H1 (cell line): ENCODE measurements around the gene EEF1AKMT1. TPM values are rescaled to one million over a fixed set of nuclear protein-coding genes. Genes with fewer than 3 reads are reported as not detected.
"Not testable (repeated sequence)": the region's sequence is repeated elsewhere in the genome, so short reads cannot be mapped to it uniquely, and the experiment has no call there.

Experiments
- CTCF ChIA-PET: fragments of 300-600 bp; sonication (Branson Sonifier 250); formaldehyde crosslinking; loops from one replicate; lab custom pipeline; 2021; ENCODE audit not compliant: partially characterized antibody; lab: Charles Lee
- POLR2A ChIA-PET: fragments of 300-600 bp; sonication (Branson Sonifier 250); formaldehyde crosslinking; loops from one replicate; lab custom pipeline; 2021; ENCODE audit warnings: inconsistent platforms; ENCODE audit not compliant: partially characterized antibody; lab: Charles Lee
- DNase-seq, 2 experiments: peaks; one replicate each; pipeline versions ENCODE4 v3.0.0 to v3.0.0-alpha.2; 2010 to 2022; ENCODE audit warnings: low spot score in 2 of 2, low read depth in 1 of 2, mixed read lengths in 1 of 2
- FAIRE-seq: peaks from 2 replicates; lab custom pipeline; 2011; peaks lifted over from hg19 to GRCh38; lab: Jason Lieb, UNC
- H2AFZ ChIP-seq: 2 replicates; pipeline ENCODE4 v1.8.1; 2012; ENCODE audit warnings: low read length, inconsistent platforms
- H2AK5ac ChIP-seq: 2 replicates; pipeline ENCODE4 v1.6.1; 2013; ENCODE audit warnings: low read depth, low read length
- H2BK120ac ChIP-seq: replicated peaks from 2 replicates; pipeline ENCODE3; 2013; ENCODE audit warnings: low read depth, low read length, inconsistent platforms
- H2BK12ac ChIP-seq: 2 replicates; pipeline ENCODE4 v1.6.1; 2013; ENCODE audit warnings: low read depth, low read length
- H2BK15ac ChIP-seq: 2 replicates; pipeline ENCODE4 v1.6.1; 2013; ENCODE audit warnings: low read length
- H2BK20ac ChIP-seq: 2 replicates; pipeline ENCODE4 v1.6.1; 2013; ENCODE audit warnings: low read length
- H2BK5ac ChIP-seq: 2 replicates; pipeline ENCODE4 v1.6.1; 2013; ENCODE audit warnings: low read depth, low read length
- H3K14ac ChIP-seq: 2 replicates; pipeline ENCODE4 v1.6.1; 2013; ENCODE audit warnings: inconsistent platforms; ENCODE audit not compliant: insufficient read length
- H3K18ac ChIP-seq: 2 replicates; pipeline ENCODE4 v1.6.1; 2013; ENCODE audit warnings: low read length; ENCODE audit errors: extremely low read depth
- H3K23ac ChIP-seq: 2 replicates; pipeline ENCODE4 v1.6.1; 2013; ENCODE audit warnings: inconsistent platforms; ENCODE audit not compliant: insufficient read length
- H3K23me2 ChIP-seq: 2 replicates; pipeline ENCODE4 v1.6.1; 2013; ENCODE audit warnings: low read depth, low read length
- H3K27ac ChIP-seq: 2 replicates; pipeline ENCODE4 v1.6.1; 2011; ENCODE audit warnings: low read depth, low read length, inconsistent platforms
- H3K27me3 ChIP-seq, 4 experiments: replicated peaks in 1 of 4; 1 replicate in 1 of 4; 2 replicates in 3 of 4; pipeline versions ENCODE4 v1.6.1 to v1.8.1; 2011 to 2013; ENCODE audit warnings: low read length in 3 of 4, mild to moderate bottlenecking in 3 of 4, inconsistent platforms in 2 of 4, mixed read lengths in 2 of 4, moderate library complexity in 1 of 4; ENCODE audit not compliant: control insufficient read depth in 3 of 4, insufficient read depth in 3 of 4; ENCODE audit errors: extremely low read depth in 1 of 4
- H3K36me3 ChIP-seq, 4 experiments: 2 replicates each; pipeline versions ENCODE4 v1.6.1 to v1.8.1; 2011 to 2013; ENCODE audit warnings: mild to moderate bottlenecking in 4 of 4, low read length in 3 of 4, moderate library complexity in 2 of 4, control low read depth in 1 of 4, inconsistent platforms in 1 of 4; ENCODE audit not compliant: insufficient read depth in 4 of 4, control insufficient read depth in 2 of 4
- H3K4ac ChIP-seq: replicated peaks from 2 replicates; pipeline ENCODE3; 2013; ENCODE audit warnings: low read length, low read depth, mixed read lengths, inconsistent platforms; ENCODE audit not compliant: insufficient read length
- H3K4me1 ChIP-seq, 4 experiments: replicated peaks in 1 of 4; 1 replicate in 1 of 4; 2 replicates in 3 of 4; pipeline versions ENCODE4 v1.6.1 to v1.8.1; 2011 to 2013; ENCODE audit warnings: low read length in 3 of 4, inconsistent platforms in 2 of 4, mixed read lengths in 1 of 4; ENCODE audit not compliant: insufficient read depth in 4 of 4, control insufficient read depth in 3 of 4
- H3K4me2 ChIP-seq, 2 experiments: 2 replicates each; pipeline versions ENCODE4 v1.6.1 to v1.8.1; 2011 to 2013; ENCODE audit warnings: low read depth in 2 of 2, low read length in 2 of 2, control low read depth in 1 of 2, inconsistent platforms in 1 of 2, mild to moderate bottlenecking in 1 of 2; ENCODE audit not compliant: insufficient read depth in 1 of 2
- H3K4me3 ChIP-seq, 4 experiments: fragments of 200-600, 300-600 bp in 1 of 4; sonication (generic), shearing (Covaris generic), sonication (Bioruptor Twin) in 1 of 4; 2 replicates each; pipeline versions ENCODE4 v1.5.1 to v1.8.1; 2011 to 2016; ENCODE audit warnings: low read length in 4 of 4, low read depth in 3 of 4, control low read depth in 2 of 4, inconsistent platforms in 2 of 4, mild to moderate bottlenecking in 2 of 4, mixed read lengths in 1 of 4, moderate library complexity in 1 of 4; ENCODE audit not compliant: insufficient read depth in 2 of 4; ENCODE audit errors: extremely low read depth in 1 of 4
- H3K56ac ChIP-seq: replicated peaks from 2 replicates; pipeline ENCODE3; 2013; ENCODE audit warnings: low read depth, mild to moderate bottlenecking, mixed read lengths, low read length, inconsistent platforms; ENCODE audit not compliant: insufficient read length
- H3K79me1 ChIP-seq: 2 replicates; pipeline ENCODE4 v1.6.1; 2013; ENCODE audit warnings: low read depth, low read length, control low read depth
- H3K79me2 ChIP-seq, 2 experiments: 2 replicates each; pipeline versions ENCODE4 v1.6.1 to v1.8.1; 2012 to 2013; ENCODE audit warnings: low read length in 2 of 2, mild to moderate bottlenecking in 2 of 2, inconsistent platforms in 1 of 2; ENCODE audit not compliant: insufficient read depth in 2 of 2, control insufficient read depth in 1 of 2
- H3K9ac ChIP-seq, 4 experiments: replicated peaks in 1 of 4; 1 replicate in 1 of 4; 2 replicates in 3 of 4; pipeline versions ENCODE4 v1.6.1 to v1.8.1; 2011 to 2013; ENCODE audit warnings: low read depth in 3 of 4, low read length in 3 of 4, control low read depth in 2 of 4, mild to moderate bottlenecking in 2 of 4, moderate library complexity in 2 of 4, inconsistent platforms in 1 of 4; ENCODE audit errors: extremely low read depth in 1 of 4
- H3K9me3 ChIP-seq, 2 experiments: 2 replicates each; pipeline versions ENCODE4 v1.6.1 to v1.8.1; 2012 to 2013; ENCODE audit warnings: mild to moderate bottlenecking in 2 of 2, moderate library complexity in 2 of 2, control low read depth in 1 of 2, inconsistent platforms in 1 of 2, low read depth in 1 of 2, low read length in 1 of 2, mixed read lengths in 1 of 2; ENCODE audit not compliant: insufficient read depth in 2 of 2
- H4K20me1 ChIP-seq, 2 experiments: replicated peaks in 1 of 2; 2 replicates each; pipeline versions ENCODE3 to v1.8.1; 2011 to 2013; ENCODE audit warnings: inconsistent platforms in 2 of 2, low read length in 2 of 2, mild to moderate bottlenecking in 1 of 2; ENCODE audit not compliant: insufficient read depth in 2 of 2, control insufficient read depth in 1 of 2
- H4K5ac ChIP-seq: 2 replicates; pipeline ENCODE4 v1.6.1; 2013; ENCODE audit warnings: low read length, low read depth, mixed read lengths, inconsistent platforms; ENCODE audit not compliant: insufficient read length
- H4K8ac ChIP-seq: 2 replicates; pipeline ENCODE4 v1.8.0; 2013; ENCODE audit warnings: mild to moderate bottlenecking, moderate library complexity, low read length, inconsistent platforms; ENCODE audit not compliant: insufficient read depth; ENCODE audit errors: extremely low read depth
- H4K91ac ChIP-seq: replicated peaks from 2 replicates; pipeline ENCODE3; 2013; ENCODE audit warnings: low read length, mixed read lengths, inconsistent platforms; ENCODE audit not compliant: insufficient read length
- WGBS, 2 experiments: shearing (Covaris generic) in 1 of 2; methylation state at CpG; one replicate each; pipeline versions ENCODE4 v1.1.6 to v1.1.7; 2013 to 2015; ENCODE audit warnings: low lambda C conversion rate in 2 of 2, mixed read lengths in 2 of 2, inconsistent platforms in 1 of 2, low coverage in 1 of 2, missing lambda C conversion rate in 1 of 2; ENCODE audit not compliant: insufficient replicate concordance in 2 of 2, insufficient coverage in 1 of 2, insufficient read length in 1 of 2; ENCODE audit errors: extremely low coverage in 1 of 2, missing lambda C conversion rate in 1 of 2; 5-methylcytosine and 5-hydroxymethylcytosine counted together
- polyA plus RNA-seq, 7 experiments: library from polyadenylated mRNA; depleted of rRNA in 3 of 7; stranded (reverse) in 5 of 7; unstranded in 2 of 7; fragments of >200 nt in 5 of 7; fragments of 200-250 nt in 2 of 7; gene quantifications; 1 replicate in 5 of 7; 2 replicates in 1 of 7; 4 replicates in 1 of 7; pipeline versions ENCODE4 v1.2.1 to v1.2.3, GENCODE V29; 2011 to 2013; ENCODE audit warnings: missing spikeins in 2 of 7, mixed read lengths in 2 of 7
- total RNA-seq: library from RNA; stranded (reverse); fragmentation: NEBNext Ultra II Directional; extraction: Animal tissue kit (Norgen Biotek cat#: 25700); gene quantifications from 2 replicates; pipeline ENCODE4 v1.2.1, GENCODE V29; 2021

EEF1AKMT1 gene
- total and polyA plus RNA-seq, 2 of the 8 experiments (the other 6 are each of a cell fraction or from before 2014, with no cell fraction given) = 3.1 to 4.1 TPM

- POLR2A ChIA-PET, DNase-seq, H4K91ac ChIP-seq, H3K27me3 ChIP-seq, H4K5ac ChIP-seq, H4K20me1 ChIP-seq, H3K9ac ChIP-seq, H4K8ac ChIP-seq, FAIRE-seq, H3K18ac ChIP-seq, H3K27ac ChIP-seq, H3K14ac ChIP-seq, H3K23ac ChIP-seq, H2BK12ac ChIP-seq, H3K4me1 ChIP-seq, H2AFZ ChIP-seq, H3K4me3 ChIP-seq, H2BK15ac ChIP-seq, H2BK20ac ChIP-seq, H3K56ac ChIP-seq, H2AK5ac ChIP-seq, H3K23me2 ChIP-seq, H3K4ac ChIP-seq, H3K79me1 ChIP-seq, H2BK120ac ChIP-seq, H2BK5ac ChIP-seq, H3K36me3 ChIP-seq, H3K79me2 ChIP-seq, H3K4me2 ChIP-seq: not testable (repeated sequence)
- 94% methylated on average over 4 of the region's 4 CpGs; no CpG with 5 or more reads in 1 of the 2 experiments for WGBS, 2 experiments
- peaks cover 5 to 14% of the 10 kb centered on the region in 2 experiments; a peak in 1 of 4 replicates for H3K9me3 ChIP-seq
- CTCF ChIA-PET = interaction anchor here (0.9 kb wide), 1 partner anchor 22 kb away, joined by 3 read pairs; no protein-coding TSS in a partner anchor
Observed at GRCh38 chr13:20743830-20744404, 29.8 kb downstream of the EEF1AKMT1 start.
